Endodermal cell (in vitro differentiated cells): ENCODE data around the gene PDE4D. TPM values are rescaled to one million over a fixed set of nuclear protein-coding genes. Genes with fewer than 3 reads are reported as not detected.

Source experiments
- DNase-seq: peaks from one replicate; pipeline ENCODE4 v3.0.0-alpha.2; 2017
- H3K27ac ChIP-seq: 2 replicates; pipeline ENCODE4 v1.5.1; 2013; ENCODE audit warnings: mild to moderate bottlenecking, low read depth, low read length, moderate library complexity
- H3K27me3 ChIP-seq: 2 replicates; pipeline ENCODE4 v1.6.1; 2013; ENCODE audit warnings: mild to moderate bottlenecking, low read length, moderate library complexity; ENCODE audit not compliant: insufficient read depth, control insufficient read depth, poor library complexity, severe bottlenecking
- H3K36me3 ChIP-seq: 2 replicates; pipeline ENCODE4 v1.7.0; 2013; ENCODE audit warnings: mild to moderate bottlenecking, low read length, moderate library complexity; ENCODE audit not compliant: control insufficient read depth, insufficient read depth
- H3K4me1 ChIP-seq: one replicate; pipeline ENCODE4 v1.7.0; 2013; ENCODE audit warnings: low read length; ENCODE audit not compliant: control insufficient read depth, insufficient read depth
- H3K4me3 ChIP-seq: 2 replicates; pipeline ENCODE4 v1.5.1; 2013; ENCODE audit warnings: mild to moderate bottlenecking, low read length, moderate library complexity
- H3K9ac ChIP-seq: 2 replicates; pipeline ENCODE4 v1.6.1; 2013; ENCODE audit warnings: mild to moderate bottlenecking, low read length, moderate library complexity; ENCODE audit not compliant: poor library complexity, severe bottlenecking; ENCODE audit errors: extremely low read depth
- H3K9me3 ChIP-seq: 2 replicates; pipeline ENCODE4 v1.6.1; 2013; ENCODE audit warnings: mild to moderate bottlenecking, low read length, moderate library complexity; ENCODE audit not compliant: control insufficient read depth
- H3K27ac Mint-ChIP-seq: 2 replicates; pipeline ENCODE4 v1.8.0; 2020; ENCODE audit warnings: mixed read lengths
- H3K27me3 Mint-ChIP-seq: 2 replicates; pipeline ENCODE4 v1.8.0; 2021; ENCODE audit warnings: mild to moderate bottlenecking, mixed read lengths; ENCODE audit not compliant: insufficient read depth
- H3K36me3 Mint-ChIP-seq: 2 replicates; pipeline ENCODE4 v1.8.0; 2020; ENCODE audit warnings: low read depth, mixed read lengths
- H3K4me1 Mint-ChIP-seq: 2 replicates; pipeline ENCODE4 v1.8.0; 2020; ENCODE audit warnings: mixed read lengths
- H3K4me3 Mint-ChIP-seq: 2 replicates; pipeline ENCODE4 v1.8.0; 2020; ENCODE audit warnings: mild to moderate bottlenecking, moderate library complexity, mixed read lengths
- H3K9me3 Mint-ChIP-seq: 2 replicates; pipeline ENCODE4 v1.8.0; 2020; ENCODE audit warnings: mild to moderate bottlenecking, mixed read lengths
- WGBS, 2 experiments: methylation state at CpG; one replicate each; pipeline versions ENCODE4 v1.1.5 to v1.1.7; 2013; ENCODE audit warnings: missing lambda C conversion rate in 2 of 2, mixed read lengths in 1 of 2; ENCODE audit not compliant: insufficient coverage in 1 of 2, insufficient read length in 1 of 2; 5-methylcytosine and 5-hydroxymethylcytosine counted together
- total RNA-seq, 2 donors: library from RNA; stranded (reverse); fragmentation: NEBNext Ultra II Directional in 1 of 2; extraction: Animal tissue kit (Norgen Biotek cat#: 25700) in 1 of 2; gene quantifications; 2 replicates in 1 of 2; 3 replicates in 1 of 2; pipeline ENCODE4 v1.2.1, GENCODE V29; 2021
- TF ChIP-seq, protein P1 (sequence below): fragments of 200-600 bp; sonication (generic); conservative IDR thresholded peaks from 2 replicates; pipeline ENCODE4 v1.5.0; 2021; ENCODE audit warnings: antibody characterized with exemption, mild to moderate bottlenecking

Gene PDE4D
- total RNA-seq, 2 donors from 2014 or later = 9.2 to 11.4 TPM

DNA sequence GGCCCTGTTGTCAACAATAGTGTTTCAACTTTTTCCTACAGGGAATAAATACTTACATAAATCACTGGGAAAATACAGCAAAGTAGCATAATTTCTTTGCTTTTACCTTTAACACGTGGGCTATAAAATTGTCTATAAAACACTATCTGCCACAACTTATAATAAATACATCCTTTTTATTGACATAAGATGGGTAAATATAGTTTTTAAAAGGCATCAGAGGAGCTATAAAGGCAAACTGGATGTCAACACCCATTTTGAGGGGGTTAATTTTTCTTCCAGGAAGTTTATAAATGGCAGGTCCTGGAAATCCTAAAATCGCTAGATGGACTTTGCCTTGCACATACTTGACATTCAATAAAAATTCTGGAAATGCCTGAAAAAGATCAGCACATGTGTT lies 358.0 kb downstream of the PDE4D start:
- DNase-seq = no peak
- Mint-ChIP-seq H3K4me3 (no peak overlapping the region), H3K27ac (no peak overlapping the region), H3K27me3 (no peaks in the 10 kb centered on the region), H3K4me1 (peaks cover 7% of the 10 kb centered on the region), H3K9me3 (no peaks in the 10 kb centered on the region), H3K36me3 (no peaks in the 10 kb centered on the region)
- no peak overlapping the region for H3K9ac ChIP-seq
- no peaks in the 10 kb centered on the region for H3K27me3 ChIP-seq
- WGBS, 2 experiments = 93% methylated on average over 2 of the region's 2 CpGs; no CpG with 5 or more reads in 1 of the 2 experiments
- TF ChIP-seq, protein P1, sequence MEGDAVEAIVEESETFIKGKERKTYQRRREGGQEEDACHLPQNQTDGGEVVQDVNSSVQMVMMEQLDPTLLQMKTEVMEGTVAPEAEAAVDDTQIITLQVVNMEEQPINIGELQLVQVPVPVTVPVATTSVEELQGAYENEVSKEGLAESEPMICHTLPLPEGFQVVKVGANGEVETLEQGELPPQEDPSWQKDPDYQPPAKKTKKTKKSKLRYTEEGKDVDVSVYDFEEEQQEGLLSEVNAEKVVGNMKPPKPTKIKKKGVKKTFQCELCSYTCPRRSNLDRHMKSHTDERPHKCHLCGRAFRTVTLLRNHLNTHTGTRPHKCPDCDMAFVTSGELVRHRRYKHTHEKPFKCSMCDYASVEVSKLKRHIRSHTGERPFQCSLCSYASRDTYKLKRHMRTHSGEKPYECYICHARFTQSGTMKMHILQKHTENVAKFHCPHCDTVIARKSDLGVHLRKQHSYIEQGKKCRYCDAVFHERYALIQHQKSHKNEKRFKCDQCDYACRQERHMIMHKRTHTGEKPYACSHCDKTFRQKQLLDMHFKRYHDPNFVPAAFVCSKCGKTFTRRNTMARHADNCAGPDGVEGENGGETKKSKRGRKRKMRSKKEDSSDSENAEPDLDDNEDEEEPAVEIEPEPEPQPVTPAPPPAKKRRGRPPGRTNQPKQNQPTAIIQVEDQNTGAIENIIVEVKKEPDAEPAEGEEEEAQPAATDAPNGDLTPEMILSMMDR = no peak
- no peak overlapping the region for H3K4me3 ChIP-seq
- no peaks in the 10 kb centered on the region for H3K9me3 ChIP-seq
- H3K4me1 ChIP-seq = no peaks in the 10 kb centered on the region
- H3K27ac ChIP-seq = no peak overlapping the region
- H3K36me3 ChIP-seq = no peaks in the 10 kb centered on the region

DNA sequence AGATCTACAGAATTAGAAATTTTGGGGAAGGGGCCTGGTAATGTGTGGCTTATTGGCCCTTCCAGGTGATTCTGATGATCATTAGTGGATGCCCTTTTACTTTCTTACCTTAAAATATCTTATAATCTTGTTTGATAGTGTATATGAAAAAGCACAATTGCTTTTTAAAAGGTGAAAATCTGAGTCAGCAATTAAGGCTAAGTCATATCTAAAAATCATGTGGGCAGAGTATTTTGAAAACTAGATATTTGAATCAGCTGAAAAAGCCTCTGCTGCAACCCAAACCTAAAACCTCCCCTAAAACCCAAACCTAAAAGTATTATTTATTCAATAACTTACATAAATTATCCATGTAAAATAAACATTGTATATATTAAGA lies 359.8 kb downstream of the PDE4D start:
- H3K36me3 Mint-ChIP-seq = no peaks in the 10 kb centered on the region
- no peak for DNase-seq
- TF ChIP-seq, protein P1 = no peak
- no peaks in the 10 kb centered on the region for H3K9me3 Mint-ChIP-seq
- Histone ChIP-seq H3K9ac (no peak overlapping the region), H3K4me3 (no peak overlapping the region), H3K27me3 (no peaks in the 10 kb centered on the region), H3K4me1 (peaks cover 5% of the 10 kb centered on the region), H3K27ac (no peak overlapping the region), H3K9me3 (no peaks in the 10 kb centered on the region), H3K36me3 (no peaks in the 10 kb centered on the region)
- no peak overlapping the region for H3K4me3 Mint-ChIP-seq
- H3K27ac Mint-ChIP-seq = no peak overlapping the region
- no peaks in the 10 kb centered on the region for H3K27me3 Mint-ChIP-seq
- peaks cover 10% of the 10 kb centered on the region for H3K4me1 Mint-ChIP-seq

DNA sequence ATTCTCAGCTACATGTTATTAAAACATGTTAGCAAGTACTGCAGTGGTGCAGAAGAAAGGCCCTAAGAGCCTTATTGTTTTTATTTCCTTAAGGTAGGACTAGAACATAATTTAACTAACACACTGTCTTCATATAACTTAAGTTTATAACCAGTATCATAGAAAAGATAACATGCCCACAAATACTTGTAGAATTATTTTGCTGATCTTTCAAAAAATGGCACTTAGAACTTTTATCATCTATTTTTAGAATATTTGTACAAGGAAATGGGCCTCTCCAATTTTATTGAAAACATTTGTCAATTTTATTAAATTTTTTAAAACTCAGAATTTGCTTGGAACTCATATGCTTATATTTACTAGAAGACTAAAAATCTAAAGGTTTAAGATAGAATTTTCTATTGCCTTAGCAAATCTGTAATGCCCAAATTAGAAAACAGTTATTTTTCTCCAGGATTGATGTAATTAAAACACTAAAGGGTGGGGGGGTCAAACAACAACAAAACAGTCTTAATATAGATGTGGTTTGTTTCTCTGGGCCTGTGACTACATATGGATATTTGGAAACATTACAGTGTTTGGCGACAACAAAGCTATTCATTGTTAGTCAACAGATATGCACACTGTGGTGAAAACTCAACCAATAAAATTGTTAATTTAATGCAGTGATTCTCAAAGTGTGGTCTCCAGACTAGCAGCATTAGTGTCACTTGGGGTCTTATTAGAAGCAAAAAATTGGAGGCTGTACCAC lies 360.4 kb downstream of the PDE4D start:
- Mint-ChIP-seq H3K4me3 (no peak overlapping the region), H3K36me3 (no peaks in the 10 kb centered on the region), H3K9me3 (no peaks in the 10 kb centered on the region), H3K4me1 (peaks cover 15% of the 10 kb centered on the region), H3K27me3 (no peaks in the 10 kb centered on the region), H3K27ac (no peak overlapping the region)
- Histone ChIP-seq H3K9me3 (no peaks in the 10 kb centered on the region), H3K27me3 (no peaks in the 10 kb centered on the region), H3K9ac (no peak overlapping the region), H3K27ac (no peak overlapping the region), H3K36me3 (no peaks in the 10 kb centered on the region), H3K4me3 (no peak overlapping the region), H3K4me1 (peaks cover 7% of the 10 kb centered on the region)
- no peak for DNase-seq
- TF ChIP-seq, protein P1 = no peak
- 90% methylated on average over 1 of the region's 1 CpG; no CpG with 5 or more reads in 1 of the 2 experiments for WGBS, 2 experiments
